SK-N-SH (cell line): ENCODE measurements around the gene TPO. TPM values are rescaled to one million over a fixed set of nuclear protein-coding genes. Genes with fewer than 3 reads are reported as not detected.

Experiments
- CTCF ChIA-PET: fragments of 300-600, 350-600 bp; formaldehyde crosslinking; extraction: SDS; loops from one replicate; lab custom pipeline; 2021; lab: Yijun Ruan, JAX
- POLR2A ChIA-PET: fragments of 350-600 bp; sonication (Branson Sonifier 250); formaldehyde crosslinking; extraction: SDS; loops from one replicate; lab custom pipeline; 2020; ENCODE audit warnings: antibody characterized with exemption, inconsistent platforms; lab: Yijun Ruan, JAX
- DNase-seq: peaks from one replicate; pipeline ENCODE4 v3.0.0; 2012
- H2AFZ ChIP-seq: fragments of 200-600 bp; sonication (generic); 2 replicates; pipeline ENCODE4 v1.8.1; 2016; ENCODE audit warnings: antibody characterized with exemption, mild to moderate bottlenecking, low read depth
- H3F3A ChIP-seq: fragments of 200-600 bp; sonication (generic); replicated peaks from 2 replicates; pipeline ENCODE3; 2016; ENCODE audit warnings: antibody characterized with exemption, mild to moderate bottlenecking; ENCODE audit not compliant: insufficient read depth
- H3K27ac ChIP-seq, 2 experiments: fragments of 200-500 bp in 1 of 2; fragments of 200-600 bp in 1 of 2; sonication (Bioruptor generic) in 1 of 2; sonication (generic), shearing (Covaris generic) in 1 of 2; 2 replicates each; pipeline versions ENCODE4 v1.5.1 to v1.6.1; 2014 to 2016; ENCODE audit warnings: low read depth in 2 of 2, inconsistent platforms in 1 of 2, low read length in 1 of 2, mild to moderate bottlenecking in 1 of 2, mixed read lengths in 1 of 2
- H3K27me3 ChIP-seq: fragments of 200-600 bp; sonication (generic), shearing (Covaris generic); 2 replicates; pipeline ENCODE4 v1.6.1; 2016; ENCODE audit warnings: mixed run types; ENCODE audit not compliant: insufficient read depth
- H3K36me3 ChIP-seq, 2 experiments: fragments of 200-500 bp in 1 of 2; fragments of 200-600 bp in 1 of 2; sonication (Bioruptor generic) in 1 of 2; sonication (generic) in 1 of 2; replicated peaks in 1 of 2; 2 replicates each; pipeline versions ENCODE3 to v1.5.1; 2014 to 2016; ENCODE audit warnings: low read length in 1 of 2, mild to moderate bottlenecking in 1 of 2; ENCODE audit not compliant: insufficient read depth in 2 of 2, control insufficient read depth in 1 of 2
- H3K4me1 ChIP-seq, 2 experiments: fragments of 200-500 bp in 1 of 2; fragments of 200-600 bp in 1 of 2; sonication (Bioruptor generic) in 1 of 2; sonication (generic), shearing (Covaris generic) in 1 of 2; 2 replicates each; pipeline versions ENCODE4 v1.5.1 to v1.6.1; 2014 to 2016; ENCODE audit warnings: low read depth in 1 of 2, low read length in 1 of 2, mixed run types in 1 of 2; ENCODE audit not compliant: insufficient read depth in 2 of 2, control insufficient read depth in 1 of 2
- H3K4me2 ChIP-seq: fragments of 200-600 bp; sonication (generic), shearing (Covaris generic); 2 replicates; pipeline ENCODE4 v1.6.1; 2017; ENCODE audit warnings: mixed run types
- H3K4me3 ChIP-seq, 2 experiments: fragments of 200-500 bp in 1 of 2; fragments of 200-600 bp in 1 of 2; sonication (Bioruptor generic) in 1 of 2; sonication (generic), shearing (Covaris generic) in 1 of 2; 2 replicates each; pipeline versions ENCODE4 v1.5.1 to v1.8.1; 2014 to 2016; ENCODE audit warnings: low read depth in 2 of 2, inconsistent platforms in 1 of 2, low read length in 1 of 2, mild to moderate bottlenecking in 1 of 2, mixed read lengths in 1 of 2, moderate library complexity in 1 of 2
- H3K79me2 ChIP-seq: fragments of 200-600 bp; sonication (generic); 2 replicates; pipeline ENCODE4 v1.8.1; 2017; ENCODE audit warnings: mild to moderate bottlenecking; ENCODE audit not compliant: insufficient read depth
- H3K9ac ChIP-seq: fragments of 200-600 bp; sonication (generic); 2 replicates; pipeline ENCODE4 v1.6.1; 2017; ENCODE audit warnings: mixed run types
- H3K9me2 ChIP-seq: fragments of 200-600 bp; sonication (generic); 2 replicates; pipeline ENCODE4 v1.6.1; 2017; ENCODE audit warnings: mixed run types
- H3K9me3 ChIP-seq: fragments of 200-600 bp; sonication (generic); 2 replicates; pipeline ENCODE4 v1.6.1; 2017; ENCODE audit warnings: mixed run types, mild to moderate bottlenecking, moderate library complexity
- H4K20me1 ChIP-seq: fragments of 200-600 bp; sonication (generic); 2 replicates; pipeline ENCODE4 v1.6.1; 2017; ENCODE audit warnings: mild to moderate bottlenecking, mixed run types; ENCODE audit not compliant: insufficient read depth
- CHD2 ChIP-seq: fragments of 150-350 bp; IDR thresholded peaks from 2 replicates; pipeline ENCODE4 v1.6.1; 2018; ENCODE audit warnings: low read length; ENCODE audit not compliant: partially characterized antibody
- ELF1 ChIP-seq: IDR thresholded peaks from 2 replicates; pipeline ENCODE4 v1.4.0; 2012
- EZH2phosphoT487 ChIP-seq: fragments of 200-600 bp; sonication (generic); IDR thresholded peaks from 2 replicates; pipeline ENCODE4 v1.6.1; 2017; ENCODE audit warnings: low read depth, mixed run types, mild to moderate bottlenecking, antibody characterized with exemption, moderate library complexity, borderline replicate concordance
- FOXJ3 ChIP-seq: sonication (generic); formaldehyde crosslinking; IDR thresholded peaks from 2 replicates; pipeline ENCODE4 v1.5.1; 2020; ENCODE audit warnings: mild to moderate bottlenecking, missing genetic modification reagents
- MXI1 ChIP-seq: IDR thresholded peaks from 2 replicates; pipeline ENCODE4 v1.6.1; 2012; ENCODE audit warnings: mild to moderate bottlenecking, low read depth, low read length, improper control_type of control experiment
- NFIC ChIP-seq: IDR thresholded peaks from 2 replicates; pipeline ENCODE4 v1.4.0; 2012; ENCODE audit warnings: borderline replicate concordance
- NRF1 ChIP-seq: IDR thresholded peaks from 2 replicates; pipeline ENCODE4 v1.6.1; 2012; ENCODE audit warnings: low read depth, mild to moderate bottlenecking, low read length
- PBX3 ChIP-seq: IDR thresholded peaks from 2 replicates; pipeline ENCODE4; 2012
- POLR2AphosphoS5 ChIP-seq: IDR thresholded peaks from 2 replicates; pipeline ENCODE4 v1.6.1; 2012; ENCODE audit warnings: low read depth, low read length
- RXRA ChIP-seq: IDR thresholded peaks from 2 replicates; pipeline ENCODE4 v1.4.0; 2012; ENCODE audit warnings: low read depth, mild to moderate bottlenecking, borderline replicate concordance
- SIN3A ChIP-seq: IDR thresholded peaks from 2 replicates; pipeline ENCODE4 v1.6.1; 2012; ENCODE audit warnings: low read depth, mild to moderate bottlenecking, low read length, moderate library complexity, borderline replicate concordance
- USF1 ChIP-seq: IDR thresholded peaks from 2 replicates; pipeline ENCODE4 v1.4.0; 2012; ENCODE audit warnings: low read depth, borderline replicate concordance
- WGBS: methylation state at CpG from one replicate; pipeline ENCODE4 v1.1.6; 2017; ENCODE audit warnings: low lambda C conversion rate; 5-methylcytosine and 5-hydroxymethylcytosine counted together
- polyA plus RNA-seq, 3 experiments: library from polyadenylated mRNA; depleted of rRNA; stranded (reverse); fragments of >200 nt; gene quantifications; 2 replicates each; pipeline ENCODE4 v1.2.3, GENCODE V29; 2012

TPO gene
- polyA plus RNA-seq, 1 of the 3 experiments (the other 2 are of a cell fraction) = not detected

GRCh38 chr2:1454346-1454745 is 41.1 kb downstream of the TPO start:
- Histone ChIP-seq H2AFZ (no peak overlapping the region), H3K9me3 (no peaks in the 10 kb centered on the region), H3K4me2 (no peak overlapping the region), H3K79me2 (no peaks in the 10 kb centered on the region), H3K36me3 (no peaks in the 10 kb centered on the region), H3K27ac (no peak overlapping the region), H3F3A (no peaks in the 10 kb centered on the region), H3K4me1 (peaks cover 0 to 7% of the 10 kb centered on the region in 2 experiments; a peak in 1 of 4 replicates), H4K20me1 (no peaks in the 10 kb centered on the region), H3K9me2 (no peaks in the 10 kb centered on the region), H3K4me3 (no peak overlapping the region), H3K9ac (no peak overlapping the region), H3K27me3 (no peaks in the 10 kb centered on the region)
- TF ChIP-seq NFIC (no peak), RXRA (no peak), EZH2phosphoT487 (no peak), CHD2 (no peak), NRF1 (no peak), SIN3A (no peak), PBX3 (no peak), USF1 (no peak), ELF1 (no peak), MXI1 (no peak)
- ChIA-PET POLR2A (no interaction called here), CTCF (interaction anchor here (1.2 to 1.5 kb wide), 3 partner anchors 92 to 98 kb away, joined by 3 to 4 read pairs (median 4); no protein-coding TSS in a partner anchor)
- WGBS = 41% methylated on average over 6 of the region's 7 CpGs
- DNase-seq = no peak

- Histone ChIP-seq H3K9me2 (no peaks in the 10 kb centered on the region), H3K36me3 (no peaks in the 10 kb centered on the region), H3K27ac (no peak overlapping the region), H2AFZ (no peak overlapping the region), H3F3A (no peaks in the 10 kb centered on the region), H3K4me3 (no peak overlapping the region), H3K9me3 (no peaks in the 10 kb centered on the region), H3K4me2 (no peak overlapping the region), H3K27me3 (no peaks in the 10 kb centered on the region), H3K79me2 (no peaks in the 10 kb centered on the region), H4K20me1 (no peaks in the 10 kb centered on the region), H3K4me1 (peaks cover 0 to 7% of the 10 kb centered on the region in 2 experiments; a peak in 1 of 4 replicates), H3K9ac (no peak overlapping the region)
- CTCF ChIA-PET = interaction anchor here (0.6 to 1.5 kb wide), 2 partner anchors 95 to 151 kb away, joined by 4 read pairs; no protein-coding TSS in a partner anchor
- TF ChIP-seq POLR2AphosphoS5 = no peak
- no peak for TF ChIP-seq CHD2
- no peak for TF ChIP-seq FOXJ3 (CRISPR knock-in tag)
- TF ChIP-seq ELF1 = no peak
- WGBS = 36% methylated on average over 6 of the region's 6 CpGs
- DNase-seq = no peak
- POLR2A ChIA-PET = no interaction called here
These were observed 42.2 kb downstream of the TPO start for GRCh38 chr2:1455466-1455865.
